PC-9 (cell line): ENCODE measurements around the gene SPATA25.

ENCODE experiments used
- CTCF ChIP-seq: fragments of 200-600 bp; sonication (generic); conservative IDR thresholded peaks from 2 replicates; pipeline ENCODE4 v1.6.1; 2017; ENCODE audit warnings: mixed run types, antibody characterized with exemption, mild to moderate bottlenecking, moderate library complexity
- EZH2 ChIP-seq: fragments of 200-600 bp; sonication (generic); IDR thresholded peaks from 2 replicates; pipeline ENCODE4 v1.8.0; 2017; ENCODE audit warnings: antibody characterized with exemption, low read depth

- TF ChIP-seq CTCF, result no peak
- no peak for TF ChIP-seq EZH2
These were observed 23.5 kb upstream of the SPATA25 start for GRCh38 chr20:45910670-45911485.
